ENCODE data around the gene HSF2BP. TPM values are rescaled to one million over a fixed set of nuclear protein-coding genes. Genes with fewer than 3 reads are reported as not detected.

The HSF2BP gene
- total and polyA plus RNA-seq, 2 of the 8 experiments (the other 6 are each of a cell fraction or from before 2014, with no cell fraction given), result 0.51 to 0.93 TPM

- no peak for TF ChIP-seq SIRT6 (IDR thresholded peaks at IDR 0.05; ENCODE audit: low read length)
- no peak for TF ChIP-seq KDM4A (IDR thresholded peaks at IDR 0.05; ENCODE audit: low read depth, low read length, severe bottlenecking)
- TF ChIP-seq FOSL1 (IDR thresholded peaks at IDR 0.05; ENCODE audit: insufficient read depth, low read depth, low read length), result no peak
Measured at GRCh38 chr21:43588957-43589356, 70.3 kb downstream of the HSF2BP start (continued).
